Endothelial cell (in vitro differentiated cells): ENCODE results near the gene SLC36A1. TPM values are rescaled to one million over a fixed set of nuclear protein-coding genes. Genes with fewer than 3 reads are reported as not detected.

Experiments used
- DNase-seq: peaks from one replicate; pipeline ENCODE4 v3.0.0; 2021; ENCODE audit warnings: low spot score
- H3K27ac Mint-ChIP-seq: one replicate; pipeline ENCODE4 v1.8.0; 2021; ENCODE audit warnings: mixed read lengths, inconsistent platforms; ENCODE audit not compliant: unreplicated experiment
- H3K27me3 Mint-ChIP-seq: one replicate; pipeline ENCODE4 v1.8.0; 2021; ENCODE audit warnings: mild to moderate bottlenecking, moderate library complexity, mixed read lengths, inconsistent platforms; ENCODE audit not compliant: unreplicated experiment
- H3K36me3 Mint-ChIP-seq: one replicate; pipeline ENCODE4 v1.8.0; 2021; ENCODE audit warnings: mild to moderate bottlenecking, low read depth, mixed read lengths, inconsistent platforms; ENCODE audit not compliant: unreplicated experiment
- H3K4me1 Mint-ChIP-seq: one replicate; pipeline ENCODE4 v1.8.0; 2021; ENCODE audit warnings: mild to moderate bottlenecking, mixed read lengths, inconsistent platforms; ENCODE audit not compliant: unreplicated experiment
- H3K4me3 Mint-ChIP-seq: one replicate; pipeline ENCODE4 v1.8.0; 2021; ENCODE audit warnings: mild to moderate bottlenecking, mixed read lengths, inconsistent platforms; ENCODE audit not compliant: unreplicated experiment
- H3K9me3 Mint-ChIP-seq: one replicate; pipeline ENCODE4 v1.8.0; 2021; ENCODE audit warnings: mixed read lengths, inconsistent platforms; ENCODE audit not compliant: unreplicated experiment
- total RNA-seq: library from RNA; stranded (reverse); fragmentation: NEBNext Ultra II Directional; extraction: Animal tissue kit (Norgen Biotek cat#: 25700); gene quantifications from one replicate; pipeline ENCODE4 v1.2.1, GENCODE V29; 2021; ENCODE audit not compliant: unreplicated experiment
- TF ChIP-seq, protein P1 (sequence below): fragments of 200-600 bp; sonication (generic); IDR thresholded peaks from one replicate; pipeline ENCODE4 v1.5.0; 2021; ENCODE audit warnings: antibody characterized with exemption; ENCODE audit not compliant: unreplicated experiment

Gene SLC36A1
- total RNA-seq, 1 donor from 2014 or later: 4.8 TPM

DNA sequence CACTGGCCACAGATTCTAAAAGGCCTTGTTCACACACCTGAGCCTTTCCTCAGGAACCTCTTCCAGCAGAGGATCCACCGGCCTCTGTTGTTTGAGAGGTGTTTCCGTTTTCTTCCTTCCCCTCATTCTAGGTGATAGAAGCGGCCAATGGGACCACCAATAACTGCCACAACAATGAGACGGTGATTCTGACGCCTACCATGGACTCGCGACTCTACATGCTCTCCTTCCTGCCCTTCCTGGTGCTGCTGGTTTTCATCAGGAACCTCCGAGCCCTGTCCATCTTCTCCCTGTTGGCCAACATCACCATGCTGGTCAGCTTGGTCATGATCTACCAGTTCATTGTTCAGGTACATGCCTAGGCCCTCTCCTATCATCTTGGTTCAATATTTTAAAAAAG lies 20.2 kb downstream of the SLC36A1 start:
- Mint-ChIP-seq H3K27me3 (no peaks in the 10 kb centered on the region), H3K4me1 (peaks cover 12% of the 10 kb centered on the region), H3K9me3 (no peaks in the 10 kb centered on the region), H3K4me3 (no peak overlapping the region), H3K36me3 (no peaks in the 10 kb centered on the region), H3K27ac (no peak overlapping the region)
- TF ChIP-seq, protein P1, sequence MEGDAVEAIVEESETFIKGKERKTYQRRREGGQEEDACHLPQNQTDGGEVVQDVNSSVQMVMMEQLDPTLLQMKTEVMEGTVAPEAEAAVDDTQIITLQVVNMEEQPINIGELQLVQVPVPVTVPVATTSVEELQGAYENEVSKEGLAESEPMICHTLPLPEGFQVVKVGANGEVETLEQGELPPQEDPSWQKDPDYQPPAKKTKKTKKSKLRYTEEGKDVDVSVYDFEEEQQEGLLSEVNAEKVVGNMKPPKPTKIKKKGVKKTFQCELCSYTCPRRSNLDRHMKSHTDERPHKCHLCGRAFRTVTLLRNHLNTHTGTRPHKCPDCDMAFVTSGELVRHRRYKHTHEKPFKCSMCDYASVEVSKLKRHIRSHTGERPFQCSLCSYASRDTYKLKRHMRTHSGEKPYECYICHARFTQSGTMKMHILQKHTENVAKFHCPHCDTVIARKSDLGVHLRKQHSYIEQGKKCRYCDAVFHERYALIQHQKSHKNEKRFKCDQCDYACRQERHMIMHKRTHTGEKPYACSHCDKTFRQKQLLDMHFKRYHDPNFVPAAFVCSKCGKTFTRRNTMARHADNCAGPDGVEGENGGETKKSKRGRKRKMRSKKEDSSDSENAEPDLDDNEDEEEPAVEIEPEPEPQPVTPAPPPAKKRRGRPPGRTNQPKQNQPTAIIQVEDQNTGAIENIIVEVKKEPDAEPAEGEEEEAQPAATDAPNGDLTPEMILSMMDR: no peak
- DNase-seq: no peak

DNA sequence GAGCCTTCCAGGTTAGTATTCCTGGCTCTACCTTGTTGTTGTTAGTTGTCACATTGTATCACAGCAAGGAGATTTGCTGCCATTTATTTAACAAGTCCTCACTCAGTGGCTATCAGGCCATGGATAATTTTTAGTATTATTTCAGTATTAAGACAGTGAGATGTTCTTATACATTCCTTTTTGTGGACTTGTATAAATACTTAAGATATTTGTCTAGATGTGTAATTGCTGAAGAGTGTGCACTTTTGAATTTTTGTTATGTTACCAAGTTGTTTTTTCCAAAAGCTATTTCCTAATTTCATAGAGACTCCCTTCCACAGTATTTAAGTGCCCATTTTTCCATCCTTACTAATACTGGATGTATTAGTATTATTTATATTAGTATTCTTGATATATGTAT lies 22.0 kb downstream of the SLC36A1 start:
- Mint-ChIP-seq H3K36me3 (no peaks in the 10 kb centered on the region), H3K27ac (no peak overlapping the region), H3K27me3 (no peaks in the 10 kb centered on the region), H3K4me3 (no peak overlapping the region), H3K9me3 (no peaks in the 10 kb centered on the region), H3K4me1 (peaks cover 12% of the 10 kb centered on the region)
- no peak for DNase-seq
- TF ChIP-seq, protein P1: no peak

DNA sequence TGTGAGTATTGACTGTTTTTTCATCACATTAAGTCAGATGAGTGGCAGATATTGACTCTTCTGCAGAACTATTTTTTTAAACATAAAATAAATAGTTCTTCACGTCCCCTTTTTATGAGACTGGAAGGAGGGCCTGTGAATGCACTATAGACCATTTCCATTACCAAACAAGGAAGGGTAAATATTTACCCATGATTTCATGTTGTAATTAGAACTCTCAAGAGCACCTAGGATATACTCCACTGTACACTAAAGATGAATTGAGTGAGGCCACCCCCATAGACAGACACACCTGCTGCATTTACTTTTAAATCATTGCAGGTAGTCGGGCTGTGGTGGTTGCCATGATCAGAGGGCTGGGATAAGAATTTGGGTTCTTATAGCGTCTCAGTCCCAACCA lies 22.6 kb downstream of the SLC36A1 start:
- peaks cover 12% of the 10 kb centered on the region for H3K4me1 Mint-ChIP-seq
- H3K36me3 Mint-ChIP-seq: no peaks in the 10 kb centered on the region
- no peak overlapping the region for H3K27ac Mint-ChIP-seq
- TF ChIP-seq, protein P1: no peak
- no peak overlapping the region for H3K4me3 Mint-ChIP-seq
- H3K9me3 Mint-ChIP-seq: no peaks in the 10 kb centered on the region
- no peaks in the 10 kb centered on the region for H3K27me3 Mint-ChIP-seq
- DNase-seq: no peak

DNA sequence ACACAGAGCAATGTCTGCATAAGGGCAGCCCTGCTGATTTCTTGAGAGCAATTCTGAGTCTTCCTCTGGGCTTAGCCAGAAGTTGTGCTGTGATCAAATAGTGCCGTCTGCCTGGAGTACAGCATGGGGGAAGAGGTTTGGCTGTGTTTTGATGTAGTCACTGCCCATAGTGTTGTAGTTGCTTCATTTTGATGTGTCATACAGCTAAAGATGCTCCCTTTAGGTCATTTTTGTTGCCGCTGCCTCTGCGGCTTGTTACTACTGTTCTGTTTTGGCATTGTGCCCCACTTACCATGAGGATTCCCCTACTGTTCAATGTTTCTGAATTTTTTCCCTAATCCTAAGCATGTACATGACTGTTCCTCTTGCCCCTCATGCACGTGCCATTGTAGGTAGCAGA lies 23.0 kb downstream of the SLC36A1 start:
- no peak for DNase-seq
- Mint-ChIP-seq H3K4me3 (no peak overlapping the region), H3K36me3 (no peaks in the 10 kb centered on the region), H3K9me3 (no peaks in the 10 kb centered on the region), H3K27me3 (no peaks in the 10 kb centered on the region), H3K4me1 (peaks cover 10% of the 10 kb centered on the region), H3K27ac (no peak overlapping the region)
- TF ChIP-seq, protein P1: no peak

DNA sequence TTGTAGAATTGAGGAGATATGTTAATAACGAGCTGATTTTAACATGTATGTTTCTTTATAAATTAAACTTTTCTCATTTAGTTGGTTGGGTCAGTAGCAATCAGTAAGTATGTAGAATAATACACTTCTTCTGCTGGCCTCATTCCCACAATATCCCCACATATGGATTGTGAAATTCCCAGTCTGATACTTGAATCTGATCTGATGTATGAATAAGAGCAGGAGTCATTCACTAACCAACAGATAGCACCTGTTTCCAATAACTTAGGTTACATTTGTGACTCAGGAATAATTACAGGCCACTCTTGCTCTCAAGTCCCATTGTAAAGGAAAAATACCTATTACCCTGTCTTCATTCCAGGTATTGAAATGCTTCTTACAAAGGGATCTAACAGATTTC lies 23.9 kb downstream of the SLC36A1 start:
- TF ChIP-seq, protein P1: no peak
- H3K4me1 Mint-ChIP-seq: peaks cover 5% of the 10 kb centered on the region
- H3K27me3 Mint-ChIP-seq: no peaks in the 10 kb centered on the region
- H3K4me3 Mint-ChIP-seq: no peak overlapping the region
- no peak for DNase-seq
- H3K36me3 Mint-ChIP-seq: no peaks in the 10 kb centered on the region
- no peak overlapping the region for H3K27ac Mint-ChIP-seq
- no peaks in the 10 kb centered on the region for H3K9me3 Mint-ChIP-seq
